Neutrophil (primary cell): ENCODE results near the gene GNG11.
A peak's percentile ranks its signal among the peaks of the same experiment; 100 is the strongest.

Source experiments
- H3K27ac ChIP-seq: fragments of 200-600 bp; sonication (generic); 2 replicates; pipeline ENCODE4 v1.5.1; 2016; ENCODE audit warnings: mild to moderate bottlenecking, moderate library complexity
- H3K27me3 ChIP-seq: fragments of 200-600 bp; sonication (generic); 2 replicates; pipeline ENCODE4 v1.6.0; 2016; ENCODE audit warnings: mild to moderate bottlenecking
- H3K36me3 ChIP-seq: fragments of 200-600 bp; sonication (generic); 2 replicates; pipeline ENCODE4 v1.5.1; 2017
- H3K4me1 ChIP-seq, 2 experiments: fragments of 200-600 bp in 1 of 2; sonication (generic) in 1 of 2; 1 replicate in 1 of 2; 2 replicates in 1 of 2; pipeline versions ENCODE4 v1.5.1 to v1.6.1; 2013 to 2016; ENCODE audit warnings: low read depth in 1 of 2, low read length in 1 of 2, mild to moderate bottlenecking in 1 of 2, moderate library complexity in 1 of 2; ENCODE audit not compliant: control insufficient read depth in 1 of 2, insufficient read depth in 1 of 2
- H3K4me3 ChIP-seq, 2 experiments: fragments of 200-600 bp in 1 of 2; sonication (generic) in 1 of 2; 1 replicate in 1 of 2; 2 replicates in 1 of 2; pipeline ENCODE4 v1.5.1; 2013 to 2016; ENCODE audit warnings: low read depth in 1 of 2, low read length in 1 of 2, mild to moderate bottlenecking in 1 of 2, moderate library complexity in 1 of 2
- H3K9me3 ChIP-seq: fragments of 200-600 bp; sonication (generic); 2 replicates; pipeline ENCODE4 v1.5.1; 2016
- TF ChIP-seq, protein P1 (sequence below): fragments of 200-600 bp; sonication (generic); IDR thresholded peaks from 2 replicates; pipeline ENCODE4 v1.5.1; 2016; ENCODE audit warnings: antibody characterized with exemption

GNG11 gene

DNA sequence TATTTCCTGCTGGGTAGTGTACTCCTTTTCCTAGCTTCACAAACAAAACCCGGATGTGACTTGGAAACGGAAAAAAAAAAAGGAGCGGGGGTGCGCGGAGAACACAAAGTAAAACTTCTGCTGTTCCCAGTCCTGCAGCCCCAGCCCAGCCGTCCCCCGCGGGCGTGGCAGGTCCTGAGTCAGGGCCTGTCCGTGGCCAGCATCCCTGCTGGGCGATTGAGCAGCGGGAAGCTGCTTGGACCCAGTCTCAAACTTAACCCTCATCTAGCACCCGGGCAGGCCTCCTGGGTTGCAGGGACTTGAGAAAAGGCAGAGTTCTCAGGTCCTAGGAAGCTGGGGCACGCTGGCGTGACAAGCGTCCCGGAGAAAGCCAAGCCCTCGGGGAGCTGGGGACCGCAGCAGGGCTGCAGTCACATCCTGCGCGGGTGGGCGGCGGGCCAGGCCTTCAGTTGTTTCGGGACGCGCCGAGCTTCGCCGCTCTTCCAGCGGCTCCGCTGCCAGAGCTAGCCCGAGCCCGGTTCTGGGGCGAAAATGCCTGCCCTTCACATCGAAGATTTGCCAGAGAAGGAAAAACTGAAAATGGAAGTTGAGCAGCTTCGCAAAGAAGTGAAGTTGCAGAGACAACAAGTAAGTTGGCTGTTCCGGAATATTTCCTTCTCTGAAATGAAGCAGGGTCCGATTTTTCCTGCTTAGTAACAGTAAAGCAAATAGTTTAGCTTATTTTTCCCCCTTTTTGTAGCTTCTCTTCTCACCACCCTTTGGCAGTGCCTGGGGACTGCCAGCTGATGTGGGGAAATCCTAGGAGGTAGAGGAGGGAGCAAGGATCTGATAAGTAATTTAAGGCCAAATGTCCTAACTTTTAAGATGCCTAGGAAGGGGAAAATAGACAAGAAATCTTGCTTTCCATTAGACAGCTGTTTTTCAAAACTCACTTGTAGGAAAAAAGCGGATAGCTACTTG, at the start of gene GNG11:
Gene GNG11, plus strand, starts transcription at position 129 of the 960 bp plus-strand sequence. Its CDS starts 403 bp downstream, at position 532.
- TF ChIP-seq, protein P1, sequence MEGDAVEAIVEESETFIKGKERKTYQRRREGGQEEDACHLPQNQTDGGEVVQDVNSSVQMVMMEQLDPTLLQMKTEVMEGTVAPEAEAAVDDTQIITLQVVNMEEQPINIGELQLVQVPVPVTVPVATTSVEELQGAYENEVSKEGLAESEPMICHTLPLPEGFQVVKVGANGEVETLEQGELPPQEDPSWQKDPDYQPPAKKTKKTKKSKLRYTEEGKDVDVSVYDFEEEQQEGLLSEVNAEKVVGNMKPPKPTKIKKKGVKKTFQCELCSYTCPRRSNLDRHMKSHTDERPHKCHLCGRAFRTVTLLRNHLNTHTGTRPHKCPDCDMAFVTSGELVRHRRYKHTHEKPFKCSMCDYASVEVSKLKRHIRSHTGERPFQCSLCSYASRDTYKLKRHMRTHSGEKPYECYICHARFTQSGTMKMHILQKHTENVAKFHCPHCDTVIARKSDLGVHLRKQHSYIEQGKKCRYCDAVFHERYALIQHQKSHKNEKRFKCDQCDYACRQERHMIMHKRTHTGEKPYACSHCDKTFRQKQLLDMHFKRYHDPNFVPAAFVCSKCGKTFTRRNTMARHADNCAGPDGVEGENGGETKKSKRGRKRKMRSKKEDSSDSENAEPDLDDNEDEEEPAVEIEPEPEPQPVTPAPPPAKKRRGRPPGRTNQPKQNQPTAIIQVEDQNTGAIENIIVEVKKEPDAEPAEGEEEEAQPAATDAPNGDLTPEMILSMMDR = no peak
- peaks cover 0 to 5% of the 10 kb centered on the region in 2 experiments for H3K4me1 ChIP-seq
- no peaks in the 10 kb centered on the region for H3K36me3 ChIP-seq
- H3K27me3 ChIP-seq = peaks cover 54% of the 10 kb centered on the region
- no peaks in the 10 kb centered on the region for H3K9me3 ChIP-seq
- no peak within 1 kb of the TSS for H3K27ac ChIP-seq
- peak within 1 kb of the TSS in 1 of 2 experiments; percentile 17 for H3K4me3 ChIP-seq

DNA sequence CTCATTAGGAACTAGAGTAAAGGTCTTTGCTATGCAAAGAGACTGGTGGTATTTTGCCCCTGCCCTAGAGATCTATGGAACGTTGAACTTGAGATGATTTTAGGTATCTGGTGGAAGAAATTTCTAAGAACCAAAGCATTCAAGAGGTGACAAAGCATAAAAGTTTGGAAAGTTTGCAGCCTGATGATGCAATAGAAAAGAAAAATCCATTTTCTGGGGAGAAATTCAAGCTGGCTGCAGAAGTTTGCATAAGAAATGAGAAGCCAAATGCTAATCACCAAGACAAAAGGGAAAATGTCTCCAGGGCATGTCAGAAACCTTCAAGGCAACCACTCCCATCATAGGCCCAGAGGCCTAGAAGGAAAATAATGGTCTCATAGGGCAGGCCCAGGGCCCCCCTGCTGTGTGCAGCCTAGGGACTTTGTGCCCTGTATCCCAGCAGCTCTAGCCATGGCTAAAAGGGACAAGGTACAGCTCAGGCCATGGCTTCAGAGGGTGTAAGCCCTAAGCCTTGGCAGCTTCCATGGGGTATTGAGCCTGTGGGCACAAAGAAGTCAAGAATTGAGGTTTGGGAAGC, 47.4 kb upstream of the GNG11 start:
- H3K36me3 ChIP-seq = no peaks in the 10 kb centered on the region
- no peak overlapping the region for H3K27ac ChIP-seq
- H3K9me3 ChIP-seq = no peaks in the 10 kb centered on the region
- no peaks in the 10 kb centered on the region for H3K27me3 ChIP-seq
- H3K4me1 ChIP-seq = no peaks in the 10 kb centered on the region
- H3K4me3 ChIP-seq = no peak overlapping the region
- TF ChIP-seq, protein P1 = no peak

DNA sequence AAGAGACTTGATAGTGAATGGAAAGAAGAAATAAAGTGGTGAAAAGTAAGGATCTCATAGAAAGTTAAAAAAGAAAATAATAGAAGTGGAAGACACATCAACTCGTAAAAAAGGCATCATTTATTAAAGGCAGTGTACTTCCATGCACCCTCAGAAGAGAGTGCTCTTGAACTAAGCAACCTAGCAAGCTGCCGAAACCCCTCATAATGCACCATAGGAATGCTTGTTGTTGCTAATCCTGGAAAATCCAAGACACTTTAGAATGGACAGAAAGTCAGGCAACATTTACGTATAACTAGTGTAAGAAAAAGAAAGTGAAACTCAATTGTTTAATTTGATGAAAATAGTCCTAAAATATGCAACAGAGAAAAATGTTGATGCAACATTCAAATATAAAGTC, 43.8 kb upstream of the GNG11 start:
- TF ChIP-seq, protein P1 = no peak
- Histone ChIP-seq H3K4me1 (no peaks in the 10 kb centered on the region), H3K27ac (no peak overlapping the region), H3K4me3 (no peak overlapping the region), H3K9me3 (no peaks in the 10 kb centered on the region), H3K27me3 (no peaks in the 10 kb centered on the region), H3K36me3 (no peaks in the 10 kb centered on the region)

DNA sequence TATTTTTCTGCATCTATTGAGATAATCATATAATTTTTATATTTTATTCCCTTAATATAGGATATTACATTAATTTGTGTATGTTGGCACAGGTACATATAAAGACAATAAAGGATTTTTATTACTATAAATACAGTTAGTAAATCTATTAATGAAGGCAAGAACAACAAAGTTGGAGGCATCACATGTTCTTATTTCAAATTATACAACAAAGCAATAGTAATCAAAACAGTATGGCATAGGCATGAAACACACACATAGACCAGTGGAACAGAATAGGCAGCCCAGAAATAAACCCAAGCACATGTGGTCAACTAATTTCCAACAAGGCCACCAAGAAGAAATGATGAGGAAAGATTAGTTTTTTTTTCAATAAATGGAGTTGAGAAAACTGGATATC, 42.2 kb upstream of the GNG11 start:
- H3K27ac ChIP-seq = no peak overlapping the region
- H3K4me3 ChIP-seq = no peak overlapping the region
- H3K36me3 ChIP-seq = no peaks in the 10 kb centered on the region
- H3K9me3 ChIP-seq = no peaks in the 10 kb centered on the region
- no peaks in the 10 kb centered on the region for H3K4me1 ChIP-seq
- H3K27me3 ChIP-seq = no peaks in the 10 kb centered on the region
- TF ChIP-seq, protein P1 = no peak

DNA sequence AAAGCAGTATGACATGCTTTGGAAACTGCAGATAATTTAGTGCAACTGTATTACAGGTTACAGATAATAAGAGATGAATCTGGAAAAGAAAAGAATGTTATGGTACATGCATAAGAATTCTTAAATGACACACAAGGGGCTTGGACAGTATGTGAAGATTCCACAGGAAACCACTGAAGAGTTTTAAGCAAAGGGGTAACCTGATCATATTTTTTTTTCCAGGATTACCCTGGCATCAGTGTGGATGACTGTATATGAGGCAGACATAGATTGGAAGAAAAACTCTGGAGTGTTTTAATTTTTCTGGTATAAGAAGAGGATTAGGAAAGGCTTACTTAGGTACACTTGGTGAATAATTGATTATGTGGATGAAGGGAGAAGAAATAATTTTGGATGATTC, 39.1 kb upstream of the GNG11 start:
- TF ChIP-seq, protein P1 = no peak
- H3K27me3 ChIP-seq = peaks cover 6% of the 10 kb centered on the region
- no peaks in the 10 kb centered on the region for H3K4me1 ChIP-seq
- H3K27ac ChIP-seq = no peak overlapping the region
- no peak overlapping the region for H3K4me3 ChIP-seq
- H3K36me3 ChIP-seq = no peaks in the 10 kb centered on the region
- H3K9me3 ChIP-seq = no peaks in the 10 kb centered on the region
